Neural progenitor cell (in vitro differentiated cells): ENCODE results near the gene TPP2. TPM values are rescaled to one million over a fixed set of nuclear protein-coding genes. Genes with fewer than 3 reads are reported as not detected.

ENCODE experiments used
- DNase-seq: peaks from one replicate; pipeline ENCODE4 v3.0.0-alpha.2; 2016; ENCODE audit warnings: low spot score
- H2AFZ ChIP-seq: fragments of 200-600 bp; sonication (generic); replicated peaks from 2 replicates; pipeline ENCODE4 v1.6.1; 2016; ENCODE audit warnings: antibody characterized with exemption
- H3F3A ChIP-seq: fragments of 200-600 bp; sonication (generic); 2 replicates; pipeline ENCODE4 v1.6.1; 2016; ENCODE audit warnings: antibody characterized with exemption, low read depth
- H3K27ac ChIP-seq: fragments of 200-600 bp; sonication (generic); 2 replicates; pipeline ENCODE4 v1.5.1; 2016; ENCODE audit warnings: mild to moderate bottlenecking
- H3K27me3 ChIP-seq: fragments of 200-600 bp; sonication (generic); 2 replicates; pipeline ENCODE4 v1.6.1; 2016; ENCODE audit warnings: mild to moderate bottlenecking, moderate library complexity
- H3K36me3 ChIP-seq: fragments of 200-600 bp; sonication (generic); 2 replicates; pipeline ENCODE4 v1.5.1; 2016
- H3K4me1 ChIP-seq: fragments of 200-600 bp; sonication (generic); 2 replicates; pipeline ENCODE4 v1.6.1; 2016; ENCODE audit warnings: mixed run types
- H3K4me2 ChIP-seq: fragments of 200-600 bp; sonication (generic); 2 replicates; pipeline ENCODE4 v1.6.1; 2016
- H3K4me3 ChIP-seq: fragments of 200-600 bp; sonication (generic); 2 replicates; pipeline ENCODE4 v1.5.1; 2016
- H3K79me2 ChIP-seq: fragments of 200-600 bp; sonication (generic); 2 replicates; pipeline ENCODE4 v1.6.1; 2016; ENCODE audit warnings: low read depth
- H3K9ac ChIP-seq: fragments of 200-600 bp; sonication (generic); 2 replicates; pipeline ENCODE4 v1.6.1; 2016
- H3K9me3 ChIP-seq: fragments of 200-600 bp; sonication (generic); 2 replicates; pipeline ENCODE4 v1.5.1; 2016; ENCODE audit warnings: low read depth
- H4K20me1 ChIP-seq: fragments of 200-600 bp; sonication (generic); 2 replicates; pipeline ENCODE4 v1.6.1; 2016; ENCODE audit warnings: low read depth
- H3K27ac Mint-ChIP-seq: 3 replicates; pipeline ENCODE4 v1.8.0; 2021; ENCODE audit warnings: mixed read lengths
- H3K27me3 Mint-ChIP-seq: 2 replicates; pipeline ENCODE4 v1.8.0; 2022; ENCODE audit warnings: low read depth, mild to moderate bottlenecking, inconsistent platforms, moderate library complexity, mixed read lengths; ENCODE audit not compliant: insufficient read depth
- H3K36me3 Mint-ChIP-seq: 3 replicates; pipeline ENCODE4 v1.8.0; 2021; ENCODE audit warnings: mixed read lengths
- H3K4me1 Mint-ChIP-seq: 3 replicates; pipeline ENCODE4 v1.8.0; 2021; ENCODE audit warnings: mixed read lengths
- H3K4me3 Mint-ChIP-seq: 3 replicates; pipeline ENCODE4 v1.8.0; 2021; ENCODE audit warnings: mild to moderate bottlenecking, moderate library complexity, mixed read lengths
- H3K9me3 Mint-ChIP-seq: 3 replicates; pipeline ENCODE4 v1.8.0; 2020; ENCODE audit warnings: mixed read lengths
- CTCF ChIP-seq: fragments of 200-600 bp; sonication (generic); IDR thresholded peaks from 2 replicates; pipeline ENCODE4 v1.5.1; 2017; ENCODE audit warnings: antibody characterized with exemption, mild to moderate bottlenecking
- EZH2 ChIP-seq: fragments of 200-600 bp; sonication (generic); IDR thresholded peaks from 2 replicates; pipeline ENCODE4 v1.6.1; 2017; ENCODE audit warnings: antibody characterized with exemption, mild to moderate bottlenecking, moderate library complexity
- EZH2phosphoT487 ChIP-seq: fragments of 200-600 bp; sonication (generic); IDR thresholded peaks from 2 replicates; pipeline ENCODE4 v1.6.1; 2017; ENCODE audit warnings: antibody characterized with exemption
- total RNA-seq: library from RNA; depleted of rRNA; stranded (reverse); fragments of >200 nt; gene quantifications from 2 replicates; pipeline ENCODE4 v1.2.3, GENCODE V29; 2015; ENCODE audit warnings: low replicate concordance

The TPP2 gene
- total RNA-seq, 1 donor from 2014 or later: 137 TPM

GRCh38 chr13:102589301-102589822 lies 7.4 kb upstream of the TPP2 start:
- no peak for DNase-seq
- Mint-ChIP-seq H3K9me3 (no peaks in the 10 kb centered on the region), H3K27ac (no peak overlapping the region), H3K4me1 (peaks cover 6% of the 10 kb centered on the region), H3K4me3 (no peak overlapping the region), H3K36me3 (no peaks in the 10 kb centered on the region), H3K27me3 (peaks cover 2% of the 10 kb centered on the region)
- no peaks in the 10 kb centered on the region for H3K36me3 ChIP-seq
- H3K4me1 ChIP-seq: peaks cover 6% of the 10 kb centered on the region
- peaks cover 23% of the 10 kb centered on the region for H3F3A ChIP-seq
- H3K9me3 ChIP-seq: no peaks in the 10 kb centered on the region
- no peaks in the 10 kb centered on the region for H3K79me2 ChIP-seq
- H3K9ac ChIP-seq: no peak overlapping the region
- no peak overlapping the region for H2AFZ ChIP-seq
- no peak overlapping the region for H3K27ac ChIP-seq
- TF ChIP-seq CTCF (no peak), EZH2 (no peak), EZH2phosphoT487 (no peak)
- H3K4me3 ChIP-seq: no peak overlapping the region
- no peaks in the 10 kb centered on the region for H4K20me1 ChIP-seq
- H3K27me3 ChIP-seq: peaks cover 4% of the 10 kb centered on the region
- H3K4me2 ChIP-seq: no peak overlapping the region

GRCh38 chr13:102591988-102592781 lies 4.6 kb upstream of the TPP2 start:
- TF ChIP-seq EZH2 (no peak), CTCF (peak; percentile 82), EZH2phosphoT487 (no peak)
- peaks cover 15% of the 10 kb centered on the region for H3K4me1 Mint-ChIP-seq

GRCh38 chr13:102593466-102593865 lies 3.3 kb upstream of the TPP2 start:
- H3K27me3 Mint-ChIP-seq: peaks cover 7% of the 10 kb centered on the region
- peak overlapping the region; percentile 64 for H3K4me3 Mint-ChIP-seq
- TF ChIP-seq EZH2 (no peak), CTCF (no peak), EZH2phosphoT487 (no peak)
- no peak overlapping the region for H3K4me2 ChIP-seq
- H2AFZ ChIP-seq: no peak overlapping the region
- H3K27ac ChIP-seq: no peak overlapping the region
- H3K27ac Mint-ChIP-seq: no peak overlapping the region
- H3K4me1 Mint-ChIP-seq: peaks cover 20% of the 10 kb centered on the region
- no peaks in the 10 kb centered on the region for H3K36me3 ChIP-seq
- H3K36me3 Mint-ChIP-seq: no peaks in the 10 kb centered on the region
- no peaks in the 10 kb centered on the region for H3K9me3 Mint-ChIP-seq
- no peak overlapping the region for H3K9ac ChIP-seq
- peaks cover 28% of the 10 kb centered on the region for H3F3A ChIP-seq
- H4K20me1 ChIP-seq: peaks cover 11% of the 10 kb centered on the region
- no peak for DNase-seq
- H3K4me1 ChIP-seq: peaks cover 16% of the 10 kb centered on the region
- peaks cover 28% of the 10 kb centered on the region for H3K79me2 ChIP-seq
- H3K4me3 ChIP-seq: no peak overlapping the region
- H3K27me3 ChIP-seq: no peaks in the 10 kb centered on the region
- H3K9me3 ChIP-seq: no peaks in the 10 kb centered on the region

More at GRCh38 chr13:102591988-102592781, 4.6 kb upstream of the TPP2 start:
- peak overlapping the region; percentile 18 for H3K9ac ChIP-seq
- no peaks in the 10 kb centered on the region for H3K9me3 Mint-ChIP-seq
- no peaks in the 10 kb centered on the region for H4K20me1 ChIP-seq
- peak overlapping the region; percentile 55 for H3K4me3 ChIP-seq
- H3K27ac ChIP-seq: no peak overlapping the region
- H3K27me3 ChIP-seq: no peaks in the 10 kb centered on the region
- DNase-seq: peak; percentile 84
- H3K36me3 ChIP-seq: no peaks in the 10 kb centered on the region
- H3K9me3 ChIP-seq: no peaks in the 10 kb centered on the region
- H3K27me3 Mint-ChIP-seq: peaks cover 7% of the 10 kb centered on the region
- peaks cover 15% of the 10 kb centered on the region for H3K79me2 ChIP-seq
- peak overlapping the region; percentile 88 for H2AFZ ChIP-seq
- peaks cover 28% of the 10 kb centered on the region for H3F3A ChIP-seq
- peak overlapping the region; percentile 76 for H3K27ac Mint-ChIP-seq
- H3K4me3 Mint-ChIP-seq: peak overlapping the region; percentile 93
- H3K36me3 Mint-ChIP-seq: no peaks in the 10 kb centered on the region
- H3K4me2 ChIP-seq: peak overlapping the region; percentile 76
- peaks cover 14% of the 10 kb centered on the region for H3K4me1 ChIP-seq
